HepG2 (cell line): Measurements from ENCODE around the gene ARL4D. TPM values are rescaled to one million over a fixed set of nuclear protein-coding genes. Genes with fewer than 3 reads are reported as not detected.

ENCODE experiments used
- ATF4 ChIP-seq, 2 experiments: fragments of 450-650 bp in 1 of 2; sonication (generic) in 1 of 2; formaldehyde crosslinking; IDR thresholded peaks; 2 replicates each; pipeline versions ENCODE4 v1.5.0 to v1.8.0; 2020 to 2022; ENCODE audit warnings: mild to moderate bottlenecking in 1 of 2, missing genetic modification reagents in 1 of 2
- ATF6 ChIP-seq: sonication (generic); formaldehyde crosslinking; conservative IDR thresholded peaks from 2 replicates; pipeline ENCODE4 v1.4.0; 2020; ENCODE audit warnings: missing genetic modification reagents
- CERS6 ChIP-seq: sonication (generic); formaldehyde crosslinking; IDR thresholded peaks from 2 replicates; pipeline ENCODE4 v1.5.0; 2020; ENCODE audit warnings: missing genetic modification reagents
- DR1 ChIP-seq: sonication (generic); formaldehyde crosslinking; IDR thresholded peaks from 2 replicates; pipeline ENCODE4 v1.8.0; 2021; ENCODE audit warnings: mild to moderate bottlenecking, missing genetic modification reagents, inconsistent platforms
- E2F2 ChIP-seq: sonication (generic); formaldehyde crosslinking; IDR thresholded peaks from 2 replicates; pipeline ENCODE4 v1.4.0; 2020; ENCODE audit warnings: missing genetic modification reagents, borderline replicate concordance
- ELF4 ChIP-seq: sonication (generic); formaldehyde crosslinking; IDR thresholded peaks from 2 replicates; pipeline ENCODE4 v1.5.0; 2020; ENCODE audit warnings: missing genetic modification reagents, mild to moderate bottlenecking, moderate library complexity, borderline replicate concordance
- KDM6A ChIP-seq: IDR thresholded peaks from 2 replicates; pipeline ENCODE4 v1.6.1; 2016; ENCODE audit warnings: low read depth
- MED8 ChIP-seq: sonication (generic); formaldehyde crosslinking; IDR thresholded peaks from 2 replicates; pipeline ENCODE4 v1.8.1; 2023; ENCODE audit warnings: mild to moderate bottlenecking, missing genetic modification reagents; ENCODE audit not compliant: insufficient replicate concordance
- MTA3 ChIP-seq: sonication (generic); formaldehyde crosslinking; IDR thresholded peaks from 2 replicates; pipeline ENCODE4 v1.4.0; 2020; ENCODE audit warnings: missing genetic modification reagents
- NR2F2 ChIP-seq: IDR thresholded peaks from 2 replicates; pipeline ENCODE4 v1.6.1; 2012; ENCODE audit warnings: low read depth, inconsistent platforms, borderline replicate concordance
- PRDM10 ChIP-seq: sonication (generic); formaldehyde crosslinking; IDR thresholded peaks from 2 replicates; pipeline ENCODE4 v1.4.0; 2020; ENCODE audit warnings: low read depth, missing genetic modification reagents
- RBAK ChIP-seq: sonication (generic); formaldehyde crosslinking; IDR thresholded peaks from 2 replicates; pipeline ENCODE4 v1.5.1; 2020; ENCODE audit warnings: mild to moderate bottlenecking, missing genetic modification reagents
- RELA ChIP-seq: sonication (generic); formaldehyde crosslinking; IDR thresholded peaks from 2 replicates; pipeline ENCODE4 v1.4.0; 2020; ENCODE audit warnings: missing genetic modification reagents
- SMARCE1 ChIP-seq: fragments of 450-650 bp; IDR thresholded peaks from 2 replicates; pipeline ENCODE4 v1.6.1; 2017; ENCODE audit warnings: borderline replicate concordance
- ZNF136 ChIP-seq: sonication (generic); formaldehyde crosslinking; IDR thresholded peaks from 2 replicates; pipeline ENCODE4 v1.8.1; 2022; ENCODE audit warnings: low read depth, mild to moderate bottlenecking, moderate library complexity, missing genetic modification reagents
- ZNF18 ChIP-seq: sonication (generic); formaldehyde crosslinking; IDR thresholded peaks from 2 replicates; pipeline ENCODE4 v1.8.0; 2022; ENCODE audit warnings: mild to moderate bottlenecking, missing genetic modification reagents; ENCODE audit not compliant: insufficient replicate concordance
- ZNF207 ChIP-seq: fragments of 450-650 bp; IDR thresholded peaks from 2 replicates; pipeline ENCODE4 v1.6.1; 2016; ENCODE audit warnings: antibody characterized with exemption, borderline replicate concordance
- ZNF747 ChIP-seq: sonication (generic); formaldehyde crosslinking; IDR thresholded peaks from 2 replicates; pipeline ENCODE4 v1.8.1; 2023; ENCODE audit warnings: missing genetic modification reagents, mild to moderate bottlenecking, borderline replicate concordance
- polyA plus RNA-seq, 8 experiments: library from polyadenylated mRNA; depleted of rRNA in 3 of 8; stranded (reverse) in 7 of 8; unstranded in 1 of 8; fragments of >200 nt; fragmentation: Illumina TruSeq in 4 of 8; extraction: Trizol in 4 of 8; gene quantifications; 2 replicates each; pipeline versions ENCODE4 v1.2.1 to v1.2.3, GENCODE V29; 2011 to 2016; ENCODE audit warnings: low read depth in 4 of 8, missing spikeins in 1 of 8, mixed read lengths in 1 of 8; ENCODE audit not compliant: insufficient read depth in 1 of 8
- total RNA-seq, 5 experiments: library from RNA; depleted of rRNA; stranded (reverse); fragments of >200 nt; fragmentation: Illumina TruSeq; extraction: Trizol; gene quantifications; 2 replicates each; pipeline ENCODE4 v1.2.3, GENCODE V29; 2016; ENCODE audit warnings: low read depth in 1 of 5

ARL4D gene
- total and polyA plus RNA-seq, 2 of the 13 experiments (the other 11 are each of a cell fraction or from before 2014, with no cell fraction given): 9.0 to 25.9 TPM

- peak; percentile 85 for TF ChIP-seq PRDM10 (CRISPR knock-in tag)
- TF ChIP-seq ATF6 (CRISPR knock-in tag): peak; percentile 96
- TF ChIP-seq ELF4 (CRISPR knock-in tag): peak; percentile 53; the same call in 1 of the 2 replicates
- TF ChIP-seq ATF4 (CRISPR knock-in tag; IDR thresholded peaks at IDR 0.05): peak; percentile 93 to 100
- no peak for TF ChIP-seq ZNF207
- TF ChIP-seq ZNF18 (CRISPR knock-in tag): no peak
- TF ChIP-seq DR1 (CRISPR knock-in tag): peak; percentile 92
- no peak; the same call in 1 of the 2 replicates for TF ChIP-seq RELA
- TF ChIP-seq SMARCE1: no peak
- no peak for TF ChIP-seq CERS6
- TF ChIP-seq NR2F2: peak; percentile 87
- no peak for TF ChIP-seq RBAK (CRISPR knock-in tag)
- TF ChIP-seq KDM6A (CRISPR knock-in tag): no peak
- TF ChIP-seq MTA3 (CRISPR knock-in tag): no peak
- TF ChIP-seq MED8 (CRISPR knock-in tag): peak; percentile 99
- peak; percentile 97; the same call in 1 of the 2 replicates for TF ChIP-seq E2F2 (CRISPR knock-in tag)
- TF ChIP-seq ZNF136 (CRISPR knock-in tag): peak; percentile 60; the same call in 1 of the 2 replicates
- peak; percentile 91; the same call in 1 of the 2 replicates for TF ChIP-seq ZNF747 (CRISPR knock-in tag)
These were observed 37.9 kb upstream of the ARL4D start (continued) for GRCh38 chr17:43360739-43361505.
